Muscle layer of duodenum (tissue), 2 donors: ENCODE results near the gene GNL2.
"Not testable (repeated sequence)": the region's sequence is repeated elsewhere in the genome, so short reads cannot be mapped to it uniquely, and the experiment has no call there.

Source experiments
- H3K27ac ChIP-seq: one replicate; pipeline ENCODE4 v1.7.0; 2013; ENCODE audit warnings: mild to moderate bottlenecking, low read length
- H3K27me3 ChIP-seq: one replicate; pipeline ENCODE4 v1.7.0; 2013; ENCODE audit warnings: low read depth, mild to moderate bottlenecking, control low read depth, low read length
- H3K36me3 ChIP-seq, 2 donors: one replicate each; pipeline ENCODE4 v1.7.0; 2013; ENCODE audit warnings: low read length in 2 of 2, control low read depth in 1 of 2, mild to moderate bottlenecking in 1 of 2; ENCODE audit not compliant: insufficient read depth in 2 of 2, control insufficient read depth in 1 of 2
- H3K4me1 ChIP-seq, 2 donors: one replicate each; pipeline ENCODE4 v1.7.0; 2013; ENCODE audit warnings: low read length in 2 of 2, mild to moderate bottlenecking in 2 of 2, control low read depth in 1 of 2, moderate library complexity in 1 of 2; ENCODE audit not compliant: insufficient read depth in 2 of 2, control insufficient read depth in 1 of 2
- H3K4me3 ChIP-seq, 2 donors: one replicate each; pipeline ENCODE4 v1.7.0; 2013; ENCODE audit warnings: low read length in 2 of 2, low read depth in 1 of 2, mild to moderate bottlenecking in 1 of 2
- H3K9me3 ChIP-seq, 2 donors: one replicate each; pipeline ENCODE4 v1.7.0; 2013; ENCODE audit warnings: low read length in 2 of 2, control low read depth in 1 of 2, mild to moderate bottlenecking in 1 of 2; ENCODE audit not compliant: control insufficient read depth in 1 of 2
- donor health status: healthy.

Gene GNL2

DNA sequence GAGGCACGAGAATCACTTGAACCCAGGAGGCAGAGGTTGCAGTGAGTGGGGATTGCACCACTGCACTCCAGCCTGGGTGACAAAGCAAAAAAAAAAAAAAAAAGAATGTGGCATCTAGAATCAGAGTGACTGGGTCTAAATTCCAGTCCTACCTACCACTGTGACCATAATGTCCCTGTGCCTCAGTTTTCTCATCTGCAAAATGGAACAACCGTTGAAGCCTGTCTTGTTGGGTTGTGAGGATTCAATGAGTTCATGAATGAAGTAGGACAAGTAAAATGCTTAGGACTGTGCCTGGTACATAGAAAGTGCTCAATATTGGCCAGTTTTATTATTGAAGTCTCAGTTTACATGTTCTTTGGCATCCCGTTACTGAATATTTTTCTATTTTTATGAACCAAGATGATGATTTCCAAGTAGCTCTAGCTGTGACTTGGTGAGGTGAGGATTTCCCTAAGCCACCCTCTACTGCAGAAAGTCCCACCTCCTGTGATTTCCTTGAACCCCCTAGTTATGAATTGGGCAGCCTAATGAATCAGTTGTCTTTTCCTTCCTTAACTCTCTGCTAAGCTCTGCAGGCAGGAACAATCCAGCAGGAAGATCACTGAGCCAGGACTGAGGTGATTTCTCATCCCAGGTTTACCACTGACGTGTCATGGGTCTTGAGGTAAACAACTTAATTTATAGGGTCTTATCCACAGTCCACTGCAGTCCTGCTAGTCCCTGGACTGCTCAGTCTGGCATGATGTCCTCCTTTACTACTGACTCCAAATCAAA lies 62.2 kb downstream of the GNL2 start:
- no peaks in the 10 kb centered on the region for H3K27me3 ChIP-seq
- H3K27ac ChIP-seq: peak overlapping the region; percentile 37
- peaks cover 14 to 19% of the 10 kb centered on the region in 2 donors for H3K36me3 ChIP-seq
- no peaks in the 10 kb centered on the region for H3K9me3 ChIP-seq
- H3K4me1 ChIP-seq: no peaks in the 10 kb centered on the region
- H3K4me3 ChIP-seq: no peak overlapping the region

DNA sequence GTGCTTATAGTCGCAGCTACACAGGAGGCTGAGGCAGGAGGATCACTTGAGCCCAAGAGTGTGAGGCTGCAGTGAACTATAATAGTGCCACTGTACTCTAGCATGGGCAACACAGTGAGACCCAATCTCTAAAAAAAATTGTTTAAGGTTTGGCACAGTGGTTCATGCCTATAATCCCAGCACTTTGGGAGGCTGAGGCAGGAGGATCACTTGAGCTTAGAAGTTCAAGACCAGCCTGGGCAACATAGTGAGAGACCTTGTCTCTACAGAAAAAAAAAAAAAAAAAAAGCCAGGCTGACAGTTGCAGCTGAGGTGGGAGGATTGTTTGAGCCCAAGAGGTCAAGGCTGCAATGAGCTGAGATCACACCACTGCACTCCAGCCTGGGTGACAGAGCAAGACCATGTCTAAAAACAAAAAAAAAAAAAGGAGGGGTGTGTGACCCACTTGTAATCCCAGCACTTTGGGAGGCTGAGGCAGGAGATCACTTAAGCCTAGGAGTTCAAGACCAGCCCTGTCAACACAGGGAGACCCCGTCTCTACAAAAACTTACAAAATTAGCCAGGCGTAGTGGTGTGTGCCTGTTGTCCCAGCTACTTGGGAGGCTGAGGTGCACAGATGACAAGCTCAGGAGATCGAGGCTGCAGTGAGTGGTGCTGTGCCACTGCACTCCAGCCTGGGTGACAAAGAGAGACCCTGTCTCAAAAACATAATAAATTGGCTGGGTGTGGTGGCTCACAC lies 63.1 kb downstream of the GNL2 start:
- H3K36me3 ChIP-seq: peaks cover 8 to 16% of the 10 kb centered on the region in 2 donors
- H3K27ac ChIP-seq, H3K4me3 ChIP-seq: not testable (repeated sequence)

GRCh38 chr1:37529888-37530287 lies 65.8 kb downstream of the GNL2 start:
- not testable (repeated sequence) for H3K4me3 ChIP-seq, H3K36me3 ChIP-seq, H3K27me3 ChIP-seq, H3K27ac ChIP-seq, H3K9me3 ChIP-seq, H3K4me1 ChIP-seq

More for the DNA sequence above, 63.1 kb downstream of the GNL2 start:
- not testable (repeated sequence) for H3K9me3 ChIP-seq, H3K4me1 ChIP-seq, H3K27me3 ChIP-seq

- H3K36me3 ChIP-seq: no peaks in the 10 kb centered on the region
- H3K4me3 ChIP-seq: no peak overlapping the region
- no peaks in the 10 kb centered on the region for H3K27me3 ChIP-seq
- H3K4me1 ChIP-seq: peaks cover 0 to 5% of the 10 kb centered on the region in 2 donors
- H3K9me3 ChIP-seq: no peaks in the 10 kb centered on the region
- H3K27ac ChIP-seq: no peak overlapping the region
Measured at GRCh38 chr1:37519613-37520012, 76.1 kb downstream of the GNL2 start.

DNA sequence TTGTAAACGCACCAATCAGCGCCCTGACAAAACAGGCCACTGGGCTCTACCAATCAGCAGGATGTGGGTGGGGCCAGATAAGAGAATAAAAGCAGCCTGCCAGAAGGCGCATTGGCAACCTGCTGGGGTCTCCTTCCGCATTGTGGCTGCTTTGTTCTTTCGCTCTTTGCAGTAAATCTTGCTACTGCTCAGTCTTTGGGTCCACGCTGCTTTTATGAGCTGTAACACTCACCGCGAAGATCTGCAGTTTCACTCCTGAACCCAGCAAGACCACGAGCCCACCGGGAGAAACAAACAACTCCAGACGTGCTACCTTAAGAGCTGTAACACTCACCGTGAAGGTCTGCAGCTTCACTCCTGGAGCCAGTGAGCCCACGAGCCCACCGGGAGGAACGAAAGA lies 76.8 kb downstream of the GNL2 start:
- not testable (repeated sequence) for H3K4me3 ChIP-seq, H3K4me1 ChIP-seq, H3K27me3 ChIP-seq, H3K9me3 ChIP-seq, H3K36me3 ChIP-seq, H3K27ac ChIP-seq

DNA sequence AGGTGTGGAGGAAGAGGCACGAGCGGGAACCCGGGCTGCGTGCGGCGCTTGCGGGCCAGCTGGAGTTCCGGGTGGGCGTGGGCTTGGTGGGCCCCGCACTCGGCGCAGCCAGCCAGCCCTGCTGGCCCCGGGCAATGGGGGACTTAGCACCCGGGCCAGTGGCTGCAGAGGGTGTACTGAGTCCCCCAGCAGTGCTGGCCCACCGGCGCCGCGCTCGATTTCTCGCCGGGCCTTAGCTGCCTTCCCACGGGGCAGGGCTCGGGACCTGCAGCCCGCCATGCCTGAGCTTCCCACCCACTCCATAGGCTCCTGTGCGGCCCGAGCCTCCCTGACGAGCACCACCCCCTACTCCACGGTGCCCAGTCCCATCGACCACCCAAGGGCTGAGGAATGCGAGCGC lies 77.5 kb downstream of the GNL2 start:
- H3K27me3 ChIP-seq, H3K27ac ChIP-seq: not testable (repeated sequence)

DNA sequence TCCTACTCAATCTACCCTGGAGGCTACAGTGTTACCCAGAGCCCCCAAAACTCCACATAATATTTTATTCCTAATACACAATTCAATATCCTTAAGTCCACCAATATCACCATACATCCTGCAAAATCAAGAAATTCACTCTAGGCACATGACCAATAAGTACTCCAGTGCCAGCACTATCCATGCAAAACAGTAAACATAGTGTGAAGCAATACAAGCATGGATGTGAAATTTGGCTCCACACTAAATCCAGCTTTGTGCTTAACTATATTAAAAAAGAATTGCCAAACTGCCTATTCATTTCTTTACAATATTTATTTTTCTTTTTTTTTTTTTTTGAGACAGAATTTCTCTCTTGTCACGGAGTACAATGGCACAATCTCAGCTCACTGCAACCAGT lies 78.2 kb downstream of the GNL2 start:
- H3K4me1 ChIP-seq: peaks cover 0 to 18% of the 10 kb centered on the region in 2 donors

More for the DNA sequence above, 77.5 kb downstream of the GNL2 start:
- H3K4me1 ChIP-seq: peaks cover 0 to 12% of the 10 kb centered on the region in 2 donors
- H3K36me3 ChIP-seq, H3K4me3 ChIP-seq, H3K9me3 ChIP-seq: not testable (repeated sequence)

More for the DNA sequence above, 78.2 kb downstream of the GNL2 start:
- Histone ChIP-seq H3K27ac (no peak overlapping the region), H3K27me3 (no peaks in the 10 kb centered on the region), H3K9me3 (no peaks in the 10 kb centered on the region), H3K4me3 (no peak overlapping the region), H3K36me3 (no peaks in the 10 kb centered on the region)
